WTC11 (cell line): ENCODE data around the gene NEDD4L.

Experiments
- ATF2 ChIP-seq: sonication (generic); formaldehyde crosslinking; IDR thresholded peaks from 2 replicates; pipeline ENCODE4 v1.8.1; 2022; ENCODE audit warnings: low read depth, missing genetic modification reagents, borderline replicate concordance
- ATF6 ChIP-seq: sonication (generic); formaldehyde crosslinking; IDR thresholded peaks from 2 replicates; pipeline ENCODE4 v1.8.1; 2023; ENCODE audit warnings: mild to moderate bottlenecking, missing genetic modification reagents
- CREM ChIP-seq: sonication (generic); formaldehyde crosslinking; IDR thresholded peaks from 2 replicates; pipeline ENCODE4 v1.8.1; 2022; ENCODE audit warnings: mild to moderate bottlenecking, missing genetic modification reagents, moderate library complexity
- CTCF ChIP-seq: fragments of 200-600 bp; IDR thresholded peaks from 2 replicates; pipeline ENCODE4 v1.8.0; 2022; ENCODE audit warnings: antibody characterized with exemption
- PRDM15 ChIP-seq: sonication (generic); formaldehyde crosslinking; IDR thresholded peaks from 2 replicates; pipeline ENCODE4 v1.8.0; 2022; ENCODE audit warnings: missing genetic modification reagents
- RORB ChIP-seq: fragments of 250-450 bp; sonication (Bioruptor Pico); IDR thresholded peaks from 2 replicates; pipeline ENCODE4 v1.9.0; 2021; ENCODE audit warnings: mild to moderate bottlenecking
- SP1 ChIP-seq: sonication (generic); formaldehyde crosslinking; conservative IDR thresholded peaks from 2 replicates; pipeline ENCODE4 v1.8.1; 2022; ENCODE audit warnings: missing genetic modification reagents
- TCF7 ChIP-seq: sonication (generic); formaldehyde crosslinking; IDR thresholded peaks from 2 replicates; pipeline ENCODE4 v1.8.0; 2022; ENCODE audit warnings: mild to moderate bottlenecking, low read depth, missing genetic modification reagents, moderate library complexity
- USF2 ChIP-seq: sonication (generic); formaldehyde crosslinking; IDR thresholded peaks from 2 replicates; pipeline ENCODE4 v1.8.1; 2023; ENCODE audit warnings: mild to moderate bottlenecking, missing genetic modification reagents, moderate library complexity
- ZBTB43 ChIP-seq: sonication (generic); formaldehyde crosslinking; IDR thresholded peaks from 2 replicates; pipeline ENCODE4 v1.8.1; 2023; ENCODE audit warnings: mild to moderate bottlenecking, missing genetic modification reagents
- ZNF232 ChIP-seq: sonication (generic); formaldehyde crosslinking; IDR thresholded peaks from 2 replicates; pipeline ENCODE4 v1.8.0; 2022; ENCODE audit warnings: mild to moderate bottlenecking, missing genetic modification reagents
- ZNF423 ChIP-seq: fragments of 250-450 bp; sonication (Bioruptor Pico); IDR thresholded peaks from 2 replicates; pipeline ENCODE4 v2.1.2; 2022; ENCODE audit warnings: mild to moderate bottlenecking, moderate library complexity

GRCh38 chr18:58253318-58253717 is 209.3 kb downstream of the NEDD4L start:
- no peak for TF ChIP-seq CREM
- no peak for TF ChIP-seq CTCF
- TF ChIP-seq RORB (CRISPR knock-in tag) = no peak
- no peak for TF ChIP-seq ATF6 (CRISPR knock-in tag)
- no peak for TF ChIP-seq ATF2
- no peak for TF ChIP-seq ZBTB43 (CRISPR knock-in tag)
- TF ChIP-seq ZNF423 (CRISPR knock-in tag) = no peak
- no peak for TF ChIP-seq PRDM15 (CRISPR knock-in tag)
- no peak for TF ChIP-seq USF2
- no peak for TF ChIP-seq ZNF232 (CRISPR knock-in tag)
- TF ChIP-seq SP1 = no peak
- TF ChIP-seq TCF7 (CRISPR knock-in tag) = no peak
